ENCODE results near the gene LANCL1. TPM values are rescaled to one million over a fixed set of nuclear protein-coding genes. Genes with fewer than 3 reads are reported as not detected.

LANCL1 gene
- total and polyA plus RNA-seq, 12 donors: 7.7 to 62.2 (median 37.7) TPM

GRCh38 chr2:210522399-210522798 is 45.8 kb upstream of the LANCL1 start:
- intact Hi-C loops (cut with DNase I): no loop called here
- TF ChIP-seq POLR2A (IDR thresholded peaks at IDR 0.05): no peak
- no peak for TF ChIP-seq CTCF (IDR thresholded peaks at IDR 0.05)
- Histone ChIP-seq H3K27ac (no peak overlapping the region), H3K36me3 (replicated peaks in 1 of 2) (no peaks in the 10 kb centered on the region), H3K4me3 (no peak overlapping the region), H3K9me3 (replicated peaks in 1 of 3) (no peaks in the 10 kb centered on the region), H3K27me3 (no peaks in the 10 kb centered on the region), H3K4me1 (replicated peaks in 1 of 2) (no peaks in the 10 kb centered on the region)
- no peak for DNase-seq

GRCh38 chr2:210519594-210519993 is 43.0 kb upstream of the LANCL1 start:
- DNase-seq: no peak
- intact Hi-C loops (cut with DNase I): no loop called here
- H3K27ac ChIP-seq: no peak overlapping the region
- no peak overlapping the region for H3K4me3 ChIP-seq
- 70 to 88% (median 78%) methylated on average over 5 of the region's 5 CpGs for WGBS, 4 donors
- no peaks in the 10 kb centered on the region for H3K9me3 ChIP-seq (replicated peaks in 1 of 3)
- no peaks in the 10 kb centered on the region for H3K27me3 ChIP-seq
- TF ChIP-seq POLR2A (IDR thresholded peaks at IDR 0.05): no peak
- TF ChIP-seq CTCF (IDR thresholded peaks at IDR 0.05): no peak
- no peaks in the 10 kb centered on the region for H3K4me1 ChIP-seq (replicated peaks in 1 of 2)
- no peaks in the 10 kb centered on the region for H3K36me3 ChIP-seq (replicated peaks in 1 of 2)

GRCh38 chr2:210517264-210517663 is 40.7 kb upstream of the LANCL1 start:
- H3K4me3 ChIP-seq: no peak overlapping the region
- H3K9me3 ChIP-seq (replicated peaks in 1 of 3): no peaks in the 10 kb centered on the region
- WGBS, 4 donors: 51 to 64% (median 58%) methylated on average over 4 of the region's 4 CpGs
- H3K27ac ChIP-seq: no peak overlapping the region
- H3K4me1 ChIP-seq (replicated peaks in 1 of 2): no peaks in the 10 kb centered on the region
- H3K36me3 ChIP-seq (replicated peaks in 1 of 2): no peaks in the 10 kb centered on the region
- intact Hi-C loops (cut with DNase I): no loop called here
- DNase-seq: no peak
- TF ChIP-seq POLR2A (IDR thresholded peaks at IDR 0.05): no peak
- H3K27me3 ChIP-seq: no peaks in the 10 kb centered on the region

- DNase-seq: no peak
- intact Hi-C loops (cut with DNase I): no loop called here
- 47 to 80% (median 51%) methylated on average over 2 of the region's 2 CpGs for WGBS, 4 donors
- Histone ChIP-seq H3K36me3 (replicated peaks in 1 of 2) (no peaks in the 10 kb centered on the region), H3K27me3 (no peaks in the 10 kb centered on the region), H3K4me1 (replicated peaks in 1 of 2) (no peaks in the 10 kb centered on the region), H3K9me3 (replicated peaks in 1 of 3) (no peaks in the 10 kb centered on the region), H3K4me3 (no peak overlapping the region), H3K27ac (no peak overlapping the region)
- TF ChIP-seq CTCF (IDR thresholded peaks at IDR 0.05): no peak
- TF ChIP-seq POLR2A (IDR thresholded peaks at IDR 0.05): no peak
Measured at GRCh38 chr2:210515911-210516310, 39.4 kb upstream of the LANCL1 start.

GRCh38 chr2:210503725-210504191 is 27.2 kb upstream of the LANCL1 start:
- 36 to 40% (median 39%) methylated on average over 5 of the region's 5 CpGs for WGBS, 4 donors
- intact Hi-C loops (cut with DNase I): no loop called here
- Histone ChIP-seq H3K4me3 (peak overlapping the region in 1 of 4 donors; percentile 45), H3K27me3 (no peaks in the 10 kb centered on the region), H3K27ac (no peak overlapping the region), H3K9me3 (replicated peaks in 1 of 3) (no peaks in the 10 kb centered on the region), H3K4me1 (replicated peaks in 1 of 2) (no peaks in the 10 kb centered on the region), H3K36me3 (replicated peaks in 1 of 2) (no peaks in the 10 kb centered on the region)
- DNase-seq: no peak
- TF ChIP-seq CTCF (IDR thresholded peaks at IDR 0.05): no peak
- TF ChIP-seq POLR2A (IDR thresholded peaks at IDR 0.05): no peak
